Effector memory CD8-positive, alpha-beta T cell (primary cell): Measurements from ENCODE around the gene FAM43B.
"Not testable (repeated sequence)": the region's sequence is repeated elsewhere in the genome, so short reads cannot be mapped to it uniquely, and the experiment has no call there.

Experiments used
- ATAC-seq: fragments of 150-1000 bp; cut with Tn5 transposase; replicated peaks from 2 replicates; pipeline ENCODE4 v1.10.0; 2021; ENCODE audit warnings: mild to moderate bottlenecking, moderate library complexity
- DNase-seq, 3 experiments: peaks; one replicate each; pipeline ENCODE4 v3.0.0; 2021
- H3K27ac Mint-ChIP-seq, 2 donors: one replicate each; pipeline ENCODE4 v1.8.0; 2022; ENCODE audit warnings: mild to moderate bottlenecking in 2 of 2, mixed read lengths in 2 of 2, moderate library complexity in 2 of 2
- H3K27me3 Mint-ChIP-seq, 2 donors: one replicate each; pipeline ENCODE4 v1.8.0; 2022; ENCODE audit warnings: mixed read lengths in 2 of 2
- H3K36me3 Mint-ChIP-seq: one replicate; pipeline ENCODE4 v1.8.0; 2022; ENCODE audit warnings: mild to moderate bottlenecking, moderate library complexity, mixed read lengths; ENCODE audit not compliant: insufficient read depth
- H3K4me1 Mint-ChIP-seq, 2 donors: one replicate each; pipeline ENCODE4 v1.8.0; 2022; ENCODE audit warnings: low read depth in 2 of 2, mixed read lengths in 2 of 2
- H3K4me3 Mint-ChIP-seq, 2 donors: one replicate each; pipeline ENCODE4 v1.8.0; 2022; ENCODE audit warnings: mild to moderate bottlenecking in 2 of 2, mixed read lengths in 2 of 2, moderate library complexity in 2 of 2
- H3K9me3 Mint-ChIP-seq, 2 donors: one replicate each; pipeline ENCODE4 v1.8.0; 2022; ENCODE audit warnings: mixed read lengths in 2 of 2
- total RNA-seq, 9 experiments: gene quantifications; one replicate each; lab custom pipeline; 2026; lab: John Stamatoyannopoulos, UW

FAM43B gene, protein sequence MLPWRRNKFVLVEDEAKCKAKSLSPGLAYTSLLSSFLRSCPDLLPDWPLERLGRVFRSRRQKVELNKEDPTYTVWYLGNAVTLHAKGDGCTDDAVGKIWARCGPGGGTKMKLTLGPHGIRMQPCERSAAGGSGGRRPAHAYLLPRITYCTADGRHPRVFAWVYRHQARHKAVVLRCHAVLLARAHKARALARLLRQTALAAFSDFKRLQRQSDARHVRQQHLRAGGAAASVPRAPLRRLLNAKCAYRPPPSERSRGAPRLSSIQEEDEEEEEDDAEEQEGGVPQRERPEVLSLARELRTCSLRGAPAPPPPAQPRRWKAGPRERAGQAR
- total RNA-seq = 0 to 0.06 (median 0) reads per million in 9 experiments

DNA sequence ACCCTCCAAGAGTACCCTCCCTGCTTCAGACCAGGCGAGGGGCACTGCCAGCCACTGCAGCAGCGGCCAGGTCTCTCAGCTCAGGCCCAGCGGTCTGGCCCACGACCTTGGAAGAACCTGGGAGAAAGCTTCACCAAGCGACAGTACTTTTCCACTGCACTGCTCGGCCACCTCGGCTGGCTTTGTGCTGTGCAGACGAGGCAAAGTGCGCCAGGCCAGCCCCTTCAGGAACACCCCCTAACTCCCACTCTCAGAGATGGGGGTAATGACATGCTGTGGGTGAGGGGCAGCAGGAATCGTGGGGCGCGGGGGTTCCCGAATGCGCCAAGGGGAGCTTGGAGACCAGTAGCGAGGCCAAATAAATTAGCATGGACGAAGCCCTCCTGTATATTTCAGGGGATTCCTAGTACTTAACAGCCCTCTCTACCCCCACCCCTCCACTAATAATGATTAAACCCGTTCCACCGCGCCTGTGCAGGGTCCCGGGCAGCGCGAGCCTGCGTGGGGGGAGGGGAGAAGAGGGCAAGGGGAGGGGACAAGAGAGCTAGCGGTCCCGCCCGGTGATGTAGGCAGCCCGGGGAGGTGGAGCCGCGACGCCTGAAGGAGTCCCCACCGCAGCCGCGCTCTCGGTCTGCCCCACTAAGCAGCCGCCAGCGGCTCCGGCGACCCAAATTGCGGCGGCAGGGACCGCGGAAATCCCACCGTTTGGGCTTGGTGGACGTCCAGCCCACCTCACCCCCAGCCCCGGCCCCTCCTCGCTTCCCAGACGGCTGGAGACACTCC, at the start of gene FAM43B:
FAM43B (plus strand) TSS at position 629 of the 783 bp plus-strand sequence. CDS start 401 bp downstream, outside the sequence.
- DNase-seq = no peak
- no peak within 1 kb of the TSS for H3K4me3 Mint-ChIP-seq
- peaks cover 14 to 27% of the 10 kb centered on the region in 2 donors for H3K27me3 Mint-ChIP-seq
- no peak within 1 kb of the TSS for H3K27ac Mint-ChIP-seq
- H3K36me3 Mint-ChIP-seq = no peaks in the 10 kb centered on the region
- ATAC-seq = no peak
- H3K9me3 Mint-ChIP-seq = no peaks in the 10 kb centered on the region
- peaks cover 0 to 3% of the 10 kb centered on the region in 2 donors for H3K4me1 Mint-ChIP-seq

DNA sequence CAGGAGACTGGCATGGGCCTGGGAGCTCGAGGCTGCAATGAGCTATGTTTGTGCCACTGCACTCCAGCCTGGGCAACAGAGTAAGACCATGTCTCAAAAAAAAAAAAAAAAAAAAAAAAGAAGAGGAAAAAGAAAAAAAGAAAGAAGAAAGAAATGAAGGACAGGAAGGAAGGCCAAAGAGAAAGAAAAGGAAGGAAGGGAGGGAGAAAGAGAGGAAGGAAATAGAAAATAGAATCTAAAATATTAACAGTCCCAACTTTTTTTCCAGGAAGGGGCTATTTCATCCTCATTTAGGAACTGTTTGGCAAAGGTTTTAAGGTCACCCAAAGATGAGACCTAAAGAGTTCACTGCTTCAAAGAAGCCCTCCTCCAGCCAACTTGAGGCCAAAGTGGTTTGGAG, 46.9 kb upstream of the FAM43B start:
- DNase-seq = no peak
- Mint-ChIP-seq H3K9me3 (no peaks in the 10 kb centered on the region), H3K4me3 (peak overlapping the region; percentile 19 to 31), H3K27ac (peak overlapping the region; percentile 65 to 84), H3K4me1 (peaks cover 16 to 28% of the 10 kb centered on the region in 2 donors), H3K27me3 (no peaks in the 10 kb centered on the region), H3K36me3 (peaks cover 31% of the 10 kb centered on the region)
- no peak for ATAC-seq

DNA sequence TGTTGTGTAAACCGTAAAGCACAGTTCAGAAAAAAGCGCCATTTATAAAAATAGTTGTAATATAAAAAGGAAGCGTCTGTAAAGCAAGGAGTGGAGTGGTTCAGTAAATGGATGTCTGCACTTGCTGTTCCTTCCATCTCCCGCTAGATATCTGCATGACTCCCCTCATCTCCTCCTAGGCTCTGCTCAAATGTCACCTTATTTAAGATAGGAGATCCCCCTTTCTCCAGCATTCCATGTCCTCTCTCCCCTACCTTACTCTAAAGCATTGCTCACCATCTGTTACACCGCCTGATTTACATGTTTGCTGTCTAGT, 45.2 kb upstream of the FAM43B start:
- DNase-seq (no peak), ATAC-seq (peak; percentile 41)
- Mint-ChIP-seq H3K9me3 (no peaks in the 10 kb centered on the region), H3K4me1 (peaks cover 16 to 28% of the 10 kb centered on the region in 2 donors), H3K27ac (peak overlapping the region; percentile 95 to 97), H3K4me3 (peak overlapping the region; percentile 83 to 86), H3K36me3 (peaks cover 22% of the 10 kb centered on the region), H3K27me3 (no peaks in the 10 kb centered on the region)

DNA sequence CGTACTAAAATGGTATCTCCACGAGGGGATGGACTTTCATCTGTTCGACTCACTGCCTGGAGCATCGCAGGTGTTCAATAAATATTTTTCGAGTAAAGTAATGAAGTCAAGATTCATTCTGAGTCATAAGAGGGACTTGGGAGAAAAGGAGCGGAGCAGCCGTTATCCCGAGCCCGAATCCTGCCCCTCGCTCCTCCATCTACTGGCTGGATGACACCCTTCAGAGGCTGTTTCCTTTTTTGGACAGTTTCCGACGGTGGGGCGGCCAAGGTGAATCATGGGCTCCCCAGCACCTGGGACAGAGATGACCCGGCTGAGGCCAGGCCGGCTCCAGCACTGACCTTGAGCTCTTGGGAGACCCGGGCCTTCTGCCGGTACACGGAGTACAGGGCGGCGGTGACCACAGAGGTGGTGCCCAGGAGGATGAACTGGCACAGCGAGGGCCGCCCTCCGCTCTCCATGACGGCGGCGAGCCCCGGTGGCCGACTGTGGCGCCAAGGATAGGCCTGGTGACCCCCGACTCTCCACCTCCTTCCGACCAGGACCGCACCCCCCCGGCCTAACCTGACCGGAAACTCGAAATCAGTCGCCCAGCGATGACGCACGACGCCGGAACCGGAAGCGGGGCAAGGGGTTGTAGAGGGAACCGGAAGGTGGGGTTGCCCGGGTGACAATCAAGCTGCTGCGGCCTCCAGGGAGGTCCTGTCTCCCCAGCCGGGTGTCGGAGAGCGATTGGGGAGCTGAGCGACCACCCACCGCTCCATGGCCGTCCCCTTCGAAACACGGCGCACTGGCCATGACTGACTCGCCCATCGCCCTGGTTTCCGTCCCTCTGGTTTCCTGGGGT, 44.6 kb upstream of the FAM43B start, which contains the start of gene MUL1:
MUL1 (minus strand) TSS at position 588 of the 847 bp plus-strand sequence; CDS start at position 461, 127 bp downstream.
- DNase-seq (peak; percentile 92 to 94 (median 93)), ATAC-seq (peak; percentile 94)
- Mint-ChIP-seq H3K27ac (peak within 1 kb of the TSS; percentile 95 to 97), H3K27me3 (peaks cover 0 to 4% of the 10 kb centered on the region in 2 donors), H3K4me1 (peaks cover 16 to 28% of the 10 kb centered on the region in 2 donors), H3K9me3 (no peaks in the 10 kb centered on the region), H3K4me3 (peak within 1 kb of the TSS; percentile 83 to 86), H3K36me3 (peaks cover 22% of the 10 kb centered on the region)

DNA sequence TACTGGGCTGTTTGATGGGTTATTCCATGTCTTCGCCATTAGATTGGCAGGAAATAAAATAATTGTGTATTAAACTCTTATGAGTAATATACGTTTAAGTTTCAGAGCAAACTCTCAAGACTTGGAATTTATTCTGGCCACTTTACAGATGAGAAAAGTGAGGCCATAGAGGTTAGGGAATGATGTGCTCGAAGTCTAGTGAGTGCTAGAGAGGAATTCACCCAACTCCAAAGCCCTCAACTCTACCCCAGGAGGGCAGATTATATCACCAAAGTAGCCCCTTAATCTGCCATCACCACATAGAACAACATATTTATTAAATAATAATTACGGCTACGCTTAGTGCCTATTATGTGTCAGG, 44.0 kb upstream of the FAM43B start:
- peak overlapping the region; percentile 83 to 86 for H3K4me3 Mint-ChIP-seq
- H3K9me3 Mint-ChIP-seq = no peaks in the 10 kb centered on the region
- peaks cover 16 to 28% of the 10 kb centered on the region in 2 donors for H3K4me1 Mint-ChIP-seq
- H3K27me3 Mint-ChIP-seq = peaks cover 0 to 10% of the 10 kb centered on the region in 2 donors
- H3K36me3 Mint-ChIP-seq = peaks cover 19% of the 10 kb centered on the region
- peak overlapping the region; percentile 95 to 97 for H3K27ac Mint-ChIP-seq
- DNase-seq (no peak), ATAC-seq (no peak)

DNA sequence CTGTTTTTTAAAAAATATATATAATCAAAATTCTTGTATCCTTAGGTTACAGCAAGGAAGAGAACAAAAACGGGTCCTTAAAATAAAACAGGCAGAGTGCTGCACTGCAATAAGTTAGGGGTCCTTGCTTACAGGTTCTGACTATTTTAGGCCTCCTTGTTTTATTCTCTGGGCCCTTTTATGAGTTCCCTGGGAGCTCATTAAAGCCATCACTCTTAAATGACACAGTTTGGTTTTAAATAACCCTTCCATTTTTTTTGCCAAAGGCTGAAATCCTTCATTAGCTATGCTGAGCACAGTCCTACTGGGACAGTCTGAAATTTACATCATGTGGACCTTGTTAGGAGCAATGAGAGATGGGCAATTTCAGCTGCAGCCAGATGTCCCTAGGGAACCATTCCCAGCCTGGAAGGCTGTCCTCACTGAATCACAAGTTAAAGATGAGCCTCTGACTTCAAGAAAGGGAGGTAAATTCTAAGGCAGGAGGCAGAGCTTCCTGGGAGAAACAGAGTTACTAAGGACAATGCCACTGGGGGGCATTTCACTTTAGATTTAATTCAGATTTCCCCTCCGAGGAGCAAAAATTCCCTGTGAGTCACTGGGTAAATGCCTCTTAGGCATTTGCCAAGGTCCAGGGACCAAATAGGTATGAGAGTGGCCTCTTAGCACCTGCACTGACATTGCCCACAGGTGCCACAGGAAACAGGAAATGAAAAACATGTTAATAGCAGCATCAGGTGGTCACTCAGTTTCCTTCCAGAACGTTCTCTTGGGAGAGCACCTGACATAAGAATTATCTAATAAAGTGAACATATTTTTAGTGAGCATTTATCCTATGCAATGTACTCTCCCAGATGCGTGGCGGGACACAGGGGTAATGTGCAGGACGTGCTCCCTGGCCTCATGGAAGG, 40.6 kb upstream of the FAM43B start:
- DNase-seq (no peak), ATAC-seq (no peak)
- no peaks in the 10 kb centered on the region for H3K9me3 Mint-ChIP-seq
- no peak overlapping the region for H3K4me3 Mint-ChIP-seq
- peaks cover 6 to 9% of the 10 kb centered on the region in 2 donors for H3K4me1 Mint-ChIP-seq
- peaks cover 6 to 21% of the 10 kb centered on the region in 2 donors for H3K27me3 Mint-ChIP-seq
- H3K36me3 Mint-ChIP-seq = peaks cover 8% of the 10 kb centered on the region
- no peak overlapping the region for H3K27ac Mint-ChIP-seq

DNA sequence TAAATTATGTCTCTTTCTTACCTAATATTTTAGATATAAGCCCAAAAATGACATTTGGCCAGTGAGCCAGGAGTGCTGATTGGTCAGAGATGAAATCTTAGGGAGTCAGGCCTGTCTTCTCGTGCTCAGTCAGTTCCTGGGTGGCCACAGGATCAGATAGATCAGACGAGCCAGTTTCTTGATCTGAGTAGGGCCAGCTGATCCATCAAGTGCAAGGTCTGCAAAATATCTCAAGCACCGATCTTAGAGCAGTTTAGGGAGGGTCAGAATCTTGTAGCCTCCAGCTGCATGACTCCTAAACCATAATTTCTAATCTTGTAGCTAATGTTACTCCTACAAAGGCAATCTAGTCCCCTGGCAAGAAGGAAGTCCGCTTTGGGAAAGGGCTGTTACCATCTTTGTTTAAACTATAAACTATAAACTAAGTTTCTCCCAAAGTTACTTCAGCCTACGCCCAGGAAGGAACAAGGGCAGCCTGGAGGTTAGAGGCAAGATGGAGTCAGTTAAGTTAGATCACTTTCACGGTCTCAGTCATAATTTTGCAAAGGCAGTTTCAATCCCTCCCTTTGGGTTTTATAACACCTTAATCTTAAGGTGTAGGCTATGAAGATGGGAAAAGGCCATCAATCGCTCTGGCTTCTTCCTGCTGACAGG, 32.6 kb upstream of the FAM43B start:
- not testable (repeated sequence) for H3K36me3 Mint-ChIP-seq, H3K4me1 Mint-ChIP-seq, H3K9me3 Mint-ChIP-seq, H3K27ac Mint-ChIP-seq, DNase-seq, H3K4me3 Mint-ChIP-seq, ATAC-seq
- H3K27me3 Mint-ChIP-seq = peaks cover 18 to 44% of the 10 kb centered on the region in 2 donors

DNA sequence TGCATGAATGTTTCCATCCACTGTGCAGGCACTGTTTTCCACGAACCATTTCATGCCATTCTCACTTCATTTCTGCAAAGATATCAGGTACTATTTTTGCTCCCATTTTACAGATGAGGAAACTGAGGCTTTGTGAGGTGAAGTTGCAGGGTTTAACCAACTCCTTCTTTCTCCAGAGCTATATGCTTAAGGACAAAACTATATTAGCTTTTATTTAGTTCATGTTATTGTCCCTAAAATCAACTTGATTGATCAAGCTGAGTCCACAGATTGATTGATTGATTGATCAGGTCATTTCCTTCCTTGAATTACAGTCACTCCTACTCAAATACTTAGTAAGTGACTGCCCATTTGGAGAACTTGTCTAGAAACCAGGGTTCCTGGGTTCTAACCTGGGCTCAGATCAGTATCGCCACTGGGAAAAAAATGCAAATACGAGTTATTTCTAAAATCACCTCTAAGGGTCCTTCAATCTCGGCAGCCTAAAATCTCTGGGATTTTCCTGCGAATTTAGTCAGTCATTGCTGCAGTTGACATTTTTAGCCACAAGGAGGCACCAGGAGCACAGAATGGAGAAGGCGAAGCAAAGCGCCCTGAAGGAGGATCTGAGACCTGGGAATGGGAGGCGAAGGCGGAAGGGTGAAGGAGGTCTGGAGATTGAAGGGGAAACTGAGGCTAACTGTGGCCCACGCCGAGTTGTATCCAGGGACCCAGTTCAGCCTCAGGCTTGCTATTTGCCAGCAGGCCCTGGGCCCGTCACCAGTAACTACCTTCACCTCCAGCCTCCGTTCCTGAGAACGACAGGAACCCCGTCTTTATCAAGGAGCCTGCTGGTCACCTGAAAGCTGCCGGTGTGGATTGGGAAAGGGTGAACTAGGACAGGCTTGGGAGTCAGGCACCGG, 30.2 kb upstream of the FAM43B start:
- Mint-ChIP-seq H3K9me3 (no peaks in the 10 kb centered on the region), H3K4me3 (no peak overlapping the region), H3K36me3 (no peaks in the 10 kb centered on the region), H3K27ac (no peak overlapping the region), H3K27me3 (peaks cover 23 to 55% of the 10 kb centered on the region in 2 donors), H3K4me1 (peaks cover 0 to 4% of the 10 kb centered on the region in 2 donors)
- peak; percentile 62 to 74 (median 66) for DNase-seq
- peak; percentile 48 for ATAC-seq

DNA sequence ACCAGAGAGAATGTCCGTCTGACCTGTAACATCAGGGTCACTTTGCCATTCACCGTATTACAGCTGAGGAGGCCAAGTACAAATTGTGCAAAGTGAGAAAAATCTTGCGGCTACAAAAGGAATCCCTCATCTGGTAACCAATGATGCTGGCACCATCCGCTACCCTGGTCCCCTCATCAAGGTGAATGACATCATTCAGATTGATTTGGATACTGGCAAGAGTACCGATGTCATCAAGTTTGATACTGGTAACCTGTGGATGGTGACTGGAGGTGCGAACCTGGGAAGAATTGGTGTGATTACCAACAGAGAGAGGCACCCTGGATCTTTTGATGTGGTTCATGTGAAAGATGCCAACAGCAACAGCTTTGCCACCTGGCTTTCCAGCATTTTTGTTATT, 26.1 kb upstream of the FAM43B start:
- Mint-ChIP-seq H3K27ac (no peak overlapping the region), H3K36me3 (no peaks in the 10 kb centered on the region), H3K4me3 (no peak overlapping the region), H3K4me1 (peaks cover 0 to 4% of the 10 kb centered on the region in 2 donors), H3K27me3 (peaks cover 54 to 78% of the 10 kb centered on the region in 2 donors), H3K9me3 (no peaks in the 10 kb centered on the region)
- ATAC-seq (no peak), DNase-seq (no peak)

DNA sequence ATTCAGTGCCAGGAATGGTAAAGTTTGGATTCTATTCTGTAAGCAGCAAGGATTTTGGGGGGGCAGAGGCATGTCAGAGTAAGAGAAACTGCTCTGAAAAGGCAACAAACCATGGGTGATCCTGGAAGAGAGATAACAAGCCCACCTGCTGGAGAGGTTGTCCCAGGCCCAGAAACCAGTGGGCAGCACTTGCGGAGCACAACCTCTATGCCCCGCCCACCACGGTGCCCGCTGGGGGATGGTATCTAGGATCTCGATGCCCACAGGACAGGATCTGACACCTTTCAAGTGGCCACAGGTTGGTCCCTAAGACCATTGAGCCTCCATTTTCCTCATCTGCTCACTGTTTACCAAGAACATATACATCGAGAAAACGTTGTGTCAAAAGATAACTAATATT, 24.2 kb upstream of the FAM43B start:
- no peak for DNase-seq
- no peak overlapping the region for H3K27ac Mint-ChIP-seq
- no peaks in the 10 kb centered on the region for H3K4me1 Mint-ChIP-seq
- no peak for ATAC-seq
- peaks cover 66 to 82% of the 10 kb centered on the region in 2 donors for H3K27me3 Mint-ChIP-seq
- H3K36me3 Mint-ChIP-seq = no peaks in the 10 kb centered on the region
- no peak overlapping the region for H3K4me3 Mint-ChIP-seq
- no peaks in the 10 kb centered on the region for H3K9me3 Mint-ChIP-seq

DNA sequence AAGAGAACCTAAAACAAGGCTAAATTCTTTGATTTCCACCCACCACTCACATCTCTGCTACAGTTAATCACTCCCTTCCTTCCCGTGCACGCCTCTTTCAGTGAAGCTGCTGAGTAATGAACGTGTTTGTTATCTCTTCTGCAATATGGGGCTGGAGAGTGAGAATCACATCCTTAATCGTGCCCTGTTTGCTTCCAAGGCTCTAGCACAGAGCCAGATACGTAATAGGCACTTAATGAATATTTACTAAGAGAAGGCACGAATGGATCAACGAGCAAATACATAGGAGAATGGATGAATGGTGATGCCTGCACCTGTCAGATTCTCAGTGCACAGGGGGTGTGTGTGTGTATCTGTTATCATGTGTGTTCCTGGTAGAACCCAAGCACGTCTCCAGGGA, 22.1 kb upstream of the FAM43B start:
- ATAC-seq = no peak
- H3K9me3 Mint-ChIP-seq = no peaks in the 10 kb centered on the region
- DNase-seq = no peak
- H3K36me3 Mint-ChIP-seq = no peaks in the 10 kb centered on the region
- H3K27me3 Mint-ChIP-seq = peaks cover 75 to 84% of the 10 kb centered on the region in 2 donors
- no peak overlapping the region for H3K27ac Mint-ChIP-seq
- H3K4me3 Mint-ChIP-seq = no peak overlapping the region
- H3K4me1 Mint-ChIP-seq = no peaks in the 10 kb centered on the region
